ENCODE measurements around the gene RBM33. TPM values are rescaled to one million over a fixed set of nuclear protein-coding genes. Genes with fewer than 3 reads are reported as not detected.

The RBM33 gene
- total and polyA plus RNA-seq, 9 of the 15 experiments (the other 6 are each of a cell fraction or from before 2014, with no cell fraction given) = 4.4 to 80.7 (median 27.3) TPM

- TF ChIP-seq, protein P1, sequence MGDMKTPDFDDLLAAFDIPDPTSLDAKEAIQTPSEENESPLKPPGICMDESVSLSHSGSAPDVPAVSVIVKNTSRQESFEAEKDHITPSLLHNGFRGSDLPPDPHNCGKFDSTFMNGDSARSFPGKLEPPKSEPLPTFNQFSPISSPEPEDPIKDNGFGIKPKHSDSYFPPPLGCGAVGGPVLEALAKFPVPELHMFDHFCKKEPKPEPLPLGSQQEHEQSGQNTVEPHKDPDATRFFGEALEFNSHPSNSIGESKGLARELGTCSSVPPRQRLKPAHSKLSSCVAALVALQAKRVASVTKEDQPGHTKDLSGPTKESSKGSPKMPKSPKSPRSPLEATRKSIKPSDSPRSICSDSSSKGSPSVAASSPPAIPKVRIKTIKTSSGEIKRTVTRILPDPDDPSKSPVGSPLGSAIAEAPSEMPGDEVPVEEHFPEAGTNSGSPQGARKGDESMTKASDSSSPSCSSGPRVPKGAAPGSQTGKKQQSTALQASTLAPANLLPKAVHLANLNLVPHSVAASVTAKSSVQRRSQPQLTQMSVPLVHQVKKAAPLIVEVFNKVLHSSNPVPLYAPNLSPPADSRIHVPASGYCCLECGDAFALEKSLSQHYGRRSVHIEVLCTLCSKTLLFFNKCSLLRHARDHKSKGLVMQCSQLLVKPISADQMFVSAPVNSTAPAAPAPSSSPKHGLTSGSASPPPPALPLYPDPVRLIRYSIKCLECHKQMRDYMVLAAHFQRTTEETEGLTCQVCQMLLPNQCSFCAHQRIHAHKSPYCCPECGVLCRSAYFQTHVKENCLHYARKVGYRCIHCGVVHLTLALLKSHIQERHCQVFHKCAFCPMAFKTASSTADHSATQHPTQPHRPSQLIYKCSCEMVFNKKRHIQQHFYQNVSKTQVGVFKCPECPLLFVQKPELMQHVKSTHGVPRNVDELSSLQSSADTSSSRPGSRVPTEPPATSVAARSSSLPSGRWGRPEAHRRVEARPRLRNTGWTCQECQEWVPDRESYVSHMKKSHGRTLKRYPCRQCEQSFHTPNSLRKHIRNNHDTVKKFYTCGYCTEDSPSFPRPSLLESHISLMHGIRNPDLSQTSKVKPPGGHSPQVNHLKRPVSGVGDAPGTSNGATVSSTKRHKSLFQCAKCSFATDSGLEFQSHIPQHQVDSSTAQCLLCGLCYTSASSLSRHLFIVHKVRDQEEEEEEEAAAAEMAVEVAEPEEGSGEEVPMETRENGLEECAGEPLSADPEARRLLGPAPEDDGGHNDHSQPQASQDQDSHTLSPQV (IDR thresholded peaks at IDR 0.05) = no peak
- no peak for TF ChIP-seq HDAC8 (tag; IDR thresholded peaks at IDR 0.05)
- TF ChIP-seq ZNF696 (CRISPR knock-in tag; conservative IDR thresholded peaks at IDR 0.05) = no peak
- TF ChIP-seq, protein P2, sequence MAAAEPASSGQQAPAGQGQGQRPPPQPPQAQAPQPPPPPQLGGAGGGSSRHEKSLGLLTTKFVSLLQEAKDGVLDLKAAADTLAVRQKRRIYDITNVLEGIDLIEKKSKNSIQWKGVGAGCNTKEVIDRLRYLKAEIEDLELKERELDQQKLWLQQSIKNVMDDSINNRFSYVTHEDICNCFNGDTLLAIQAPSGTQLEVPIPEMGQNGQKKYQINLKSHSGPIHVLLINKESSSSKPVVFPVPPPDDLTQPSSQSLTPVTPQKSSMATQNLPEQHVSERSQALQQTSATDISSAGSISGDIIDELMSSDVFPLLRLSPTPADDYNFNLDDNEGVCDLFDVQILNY (CRISPR knock-in tag; IDR thresholded peaks at IDR 0.05) = no peak
- TF ChIP-seq BRF1 (IDR thresholded peaks at IDR 0.05; ENCODE audit: borderline replicate concordance, extremely low read depth, insufficient read length) = no peak
- TF ChIP-seq ZNF639 (CRISPR knock-in tag; conservative IDR thresholded peaks at IDR 0.05 in 1 of 2, IDR thresholded peaks at IDR 0.05 in 1 of 2) = no peak
These were observed 102.7 kb downstream of the RBM33 start (continued) for GRCh38 chr7:155747209-155747608.

All from K562 (cell line).